ENCODE measurements around the gene ISOC1. TPM values are rescaled to one million over a fixed set of nuclear protein-coding genes. Genes with fewer than 3 reads are reported as not detected.
A peak's percentile ranks its signal among the peaks of the same experiment; 100 is the strongest.

The ISOC1 gene
- total RNA-seq, 1 donor from 2014 or later, result 25.9 TPM

- Mint-ChIP-seq H3K4me1 (peaks cover 18% of the 10 kb centered on the region), H3K4me3 (peak overlapping the region; percentile 93), H3K27me3 (ENCODE audit: low read depth) (peaks cover 13% of the 10 kb centered on the region), H3K27ac (ENCODE audit: unreplicated experiment) (no peak overlapping the region), H3K9me3 (no peaks in the 10 kb centered on the region), H3K36me3 (ENCODE audit: low read depth) (no peaks in the 10 kb centered on the region)
- peak; percentile 13 for TF ChIP-seq CTCF (conservative IDR thresholded peaks at IDR 0.05)
- DNase-seq (ENCODE audit: low read depth, low spot score), result peak; percentile 47
Measured at GRCh38 chr5:129094924-129095899, 663 bp downstream of the ISOC1 start.

GRCh38 chr5:129096382-129096991 is 1.9 kb downstream of the ISOC1 start:
- peak overlapping the region; percentile 83 for H3K4me3 Mint-ChIP-seq
- no peaks in the 10 kb centered on the region for H3K36me3 Mint-ChIP-seq (ENCODE audit: low read depth)
- no peak for DNase-seq (ENCODE audit: low read depth, low spot score)
- peaks cover 18% of the 10 kb centered on the region for H3K4me1 Mint-ChIP-seq
- peak; percentile 27 for TF ChIP-seq CTCF (conservative IDR thresholded peaks at IDR 0.05)
- peaks cover 13% of the 10 kb centered on the region for H3K27me3 Mint-ChIP-seq (ENCODE audit: low read depth)
- H3K9me3 Mint-ChIP-seq, result no peaks in the 10 kb centered on the region
- H3K27ac Mint-ChIP-seq (ENCODE audit: unreplicated experiment), result no peak overlapping the region

GRCh38 chr5:129097498-129098296 is 3.1 kb downstream of the ISOC1 start:
- Mint-ChIP-seq H3K27ac (ENCODE audit: unreplicated experiment) (no peak overlapping the region), H3K4me3 (peak overlapping the region; percentile 54), H3K36me3 (ENCODE audit: low read depth) (no peaks in the 10 kb centered on the region), H3K9me3 (no peaks in the 10 kb centered on the region), H3K4me1 (peaks cover 18% of the 10 kb centered on the region), H3K27me3 (ENCODE audit: low read depth) (peaks cover 6% of the 10 kb centered on the region)
- no peak for DNase-seq (ENCODE audit: low read depth, low spot score)
- no peak for TF ChIP-seq CTCF (conservative IDR thresholded peaks at IDR 0.05)

- no peak for DNase-seq (ENCODE audit: low read depth, low spot score)
- no peak overlapping the region for H3K4me3 Mint-ChIP-seq
- H3K9me3 Mint-ChIP-seq, result no peaks in the 10 kb centered on the region
- peaks cover 6% of the 10 kb centered on the region for H3K27me3 Mint-ChIP-seq (ENCODE audit: low read depth)
- peaks cover 18% of the 10 kb centered on the region for H3K4me1 Mint-ChIP-seq
- H3K27ac Mint-ChIP-seq (ENCODE audit: unreplicated experiment), result no peak overlapping the region
- TF ChIP-seq CTCF (conservative IDR thresholded peaks at IDR 0.05), result no peak
- no peaks in the 10 kb centered on the region for H3K36me3 Mint-ChIP-seq (ENCODE audit: low read depth)
Measured at GRCh38 chr5:129098488-129099183, 4.1 kb downstream of the ISOC1 start.

GRCh38 chr5:129099184-129099569 is 4.6 kb downstream of the ISOC1 start:
- no peaks in the 10 kb centered on the region for H3K9me3 Mint-ChIP-seq
- no peaks in the 10 kb centered on the region for H3K36me3 Mint-ChIP-seq (ENCODE audit: low read depth)
- no peak overlapping the region for H3K27ac Mint-ChIP-seq (ENCODE audit: unreplicated experiment)
- H3K4me3 Mint-ChIP-seq, result no peak overlapping the region
- no peak for TF ChIP-seq CTCF (conservative IDR thresholded peaks at IDR 0.05)
- DNase-seq (ENCODE audit: low read depth, low spot score), result no peak
- H3K4me1 Mint-ChIP-seq, result peaks cover 14% of the 10 kb centered on the region
- H3K27me3 Mint-ChIP-seq (ENCODE audit: low read depth), result peaks cover 4% of the 10 kb centered on the region
